ENCODE measurements around the gene OR13C9.
"Not testable (repeated sequence)": the region's sequence is repeated elsewhere in the genome, so short reads cannot be mapped to it uniquely, and the experiment has no call there.

Gene OR13C9, protein sequence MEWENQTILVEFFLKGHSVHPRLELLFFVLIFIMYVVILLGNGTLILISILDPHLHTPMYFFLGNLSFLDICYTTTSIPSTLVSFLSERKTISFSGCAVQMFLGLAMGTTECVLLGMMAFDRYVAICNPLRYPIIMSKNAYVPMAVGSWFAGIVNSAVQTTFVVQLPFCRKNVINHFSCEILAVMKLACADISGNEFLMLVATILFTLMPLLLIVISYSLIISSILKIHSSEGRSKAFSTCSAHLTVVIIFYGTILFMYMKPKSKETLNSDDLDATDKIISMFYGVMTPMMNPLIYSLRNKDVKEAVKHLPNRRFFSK
- total RNA-seq: 0 reads per million in 4 experiments

DNA sequence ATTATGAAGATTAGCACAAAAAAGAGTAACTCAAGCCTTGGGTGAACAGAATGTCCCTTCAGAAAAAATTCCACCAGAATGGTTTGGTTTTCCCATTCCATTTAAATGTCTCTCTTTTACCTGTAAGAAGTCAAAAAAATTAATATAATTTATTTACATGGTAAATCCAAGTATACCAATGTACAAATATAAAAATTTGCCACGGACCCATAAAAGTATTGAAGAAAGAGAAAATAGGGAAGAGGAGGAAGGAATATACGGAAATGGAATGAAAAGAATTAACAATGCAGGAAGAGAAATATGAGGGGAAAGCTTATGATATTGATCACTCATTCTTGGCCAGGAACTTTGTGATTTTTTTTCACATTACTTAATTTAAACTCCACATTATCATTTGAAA lies at the start of gene OR13C9:
TSS of gene OR13C9 (minus strand) at position 101 of the 400 bp plus-strand sequence. CDS start at position 101, 0 bp downstream.
- no peak for DNase-seq

DNA sequence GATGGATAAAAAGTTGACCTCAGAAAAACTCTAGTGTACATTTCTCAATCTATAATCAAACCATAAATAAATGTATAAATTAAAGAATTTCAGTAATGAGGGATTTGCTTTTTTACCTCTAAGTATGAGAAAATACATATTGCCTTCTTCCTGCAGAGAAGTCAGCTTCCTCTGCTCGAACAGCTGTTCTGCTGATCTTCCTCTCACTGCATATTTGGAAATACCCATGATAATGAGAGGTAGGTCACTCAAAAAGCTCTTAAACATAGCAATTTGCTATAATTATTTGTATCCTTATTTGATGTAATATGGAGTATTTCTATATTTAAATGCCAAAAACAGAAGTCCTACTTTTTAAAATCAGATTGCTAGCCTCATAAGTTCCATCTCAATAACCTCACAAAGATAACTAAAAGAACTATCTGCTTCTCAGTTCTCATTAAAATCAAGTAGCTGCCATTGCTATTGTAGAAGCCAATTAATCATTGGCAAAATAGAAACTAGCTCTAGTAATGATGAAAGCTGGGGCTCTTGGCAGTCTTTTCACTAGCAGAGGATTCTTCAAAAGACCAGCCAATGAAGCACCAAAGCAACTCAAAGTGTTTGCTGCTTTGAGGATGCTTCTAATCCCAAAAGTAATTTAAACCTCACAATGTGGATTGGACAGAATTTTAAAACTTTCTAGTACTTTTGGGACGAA lies 40.6 kb upstream of the OR13C9 start:
- DNase-seq: no peak

DNA sequence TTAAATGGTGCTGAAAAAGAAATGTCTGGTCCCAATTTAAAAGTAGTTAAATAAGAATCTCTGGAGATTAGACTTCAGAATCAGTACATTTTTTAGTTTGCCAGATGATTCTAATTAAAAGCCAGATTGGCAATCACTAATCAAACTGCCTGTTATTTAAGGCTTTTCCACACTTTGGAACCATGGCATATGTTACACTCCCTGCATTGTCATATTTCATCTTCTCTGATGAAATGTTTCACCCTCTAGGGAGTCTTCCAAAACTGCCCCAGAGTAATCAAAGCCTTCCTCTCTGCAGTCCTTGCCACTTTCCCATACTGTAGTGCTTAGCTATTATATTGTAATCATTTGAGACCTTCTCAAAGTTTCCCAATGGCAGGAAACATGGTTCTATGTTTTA lies 17.5 kb upstream of the OR13C9 start:
- no peak for DNase-seq

DNA sequence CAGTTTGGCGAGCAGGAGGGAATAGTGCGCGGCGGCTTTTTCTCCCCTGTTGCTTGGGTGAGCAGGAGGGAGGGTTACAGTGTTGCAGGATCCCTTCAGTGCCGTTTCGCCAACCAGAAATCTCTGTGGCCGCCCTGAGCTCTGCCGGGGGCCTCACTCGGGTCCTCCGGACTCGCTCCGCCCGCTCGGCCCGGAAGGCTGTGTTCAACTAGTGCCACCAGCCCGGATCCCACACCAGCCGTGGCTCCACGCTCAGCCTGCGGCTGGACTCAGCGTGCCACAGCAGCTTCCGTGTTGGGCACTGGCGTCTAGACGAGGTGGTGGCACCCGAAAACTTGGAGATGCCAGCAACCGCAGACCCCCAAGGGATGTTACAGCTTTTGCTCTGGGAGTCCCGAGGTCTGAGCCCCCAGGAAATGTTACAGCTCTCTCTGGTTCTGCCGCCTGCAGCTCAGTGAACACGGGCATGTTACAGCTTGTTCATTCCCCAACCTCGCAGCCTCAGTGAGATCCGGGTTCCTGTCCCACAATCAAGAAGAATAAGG lies 16.0 kb upstream of the OR13C9 start:
- no peak for DNase-seq

DNA sequence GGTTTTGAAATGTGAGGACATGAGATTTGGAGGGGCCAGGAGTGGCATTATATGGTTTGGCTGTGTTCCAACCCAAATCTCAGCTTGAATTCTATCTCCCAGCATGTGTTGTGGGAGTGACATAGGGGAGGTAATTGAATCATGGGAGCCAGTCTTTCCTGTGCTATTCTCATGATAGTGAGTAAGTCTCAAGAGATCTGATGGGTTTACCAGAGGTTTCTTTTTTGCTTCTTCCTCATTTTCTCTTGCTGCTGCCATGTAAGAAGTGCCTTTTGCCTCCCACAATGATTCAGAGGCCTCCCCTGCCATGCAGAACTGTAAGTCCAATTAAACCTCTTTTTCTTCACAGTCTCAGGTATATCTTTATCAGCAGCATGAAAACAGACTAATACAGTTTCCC lies 8.0 kb upstream of the OR13C9 start:
- DNase-seq: not testable (repeated sequence)

DNA sequence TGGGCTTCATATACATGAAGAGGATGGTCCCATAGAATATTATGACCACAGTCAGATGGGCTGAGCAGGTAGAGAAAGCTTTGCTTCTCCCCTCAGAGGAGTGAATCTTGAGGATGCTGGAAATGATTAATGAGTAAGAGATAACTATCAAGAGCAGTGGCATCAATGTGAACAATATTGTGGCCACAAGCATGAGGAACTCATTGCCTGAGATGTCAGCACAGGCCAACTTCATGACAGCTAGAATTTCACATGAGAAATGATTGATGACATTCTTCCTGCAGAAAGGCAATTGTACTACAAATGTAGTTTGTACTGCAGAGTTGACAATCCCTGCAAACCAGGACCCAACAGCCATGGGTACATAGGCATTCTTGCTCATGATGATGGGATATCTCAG lies 586 bp downstream of the OR13C9 start:
- no peak for DNase-seq

DNA sequence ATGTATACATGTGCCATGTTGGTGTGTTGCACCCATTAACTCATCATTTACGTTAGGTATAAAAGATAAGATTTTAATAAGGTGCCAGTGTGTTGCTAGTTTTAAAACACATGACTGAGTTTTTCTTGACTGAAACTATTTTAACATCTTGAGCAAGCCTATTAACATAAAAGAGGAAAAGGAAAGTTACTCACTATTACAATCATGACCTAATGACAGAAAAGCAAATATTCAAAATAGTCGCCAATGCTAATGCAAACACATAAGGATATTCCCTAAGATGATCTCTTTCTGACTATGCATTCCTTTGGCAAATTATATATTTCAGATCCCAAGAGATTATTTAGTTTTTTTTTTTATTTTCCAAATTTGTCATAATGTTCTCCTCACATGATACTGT lies 6.8 kb downstream of the OR13C9 start:
- DNase-seq: no peak

DNA sequence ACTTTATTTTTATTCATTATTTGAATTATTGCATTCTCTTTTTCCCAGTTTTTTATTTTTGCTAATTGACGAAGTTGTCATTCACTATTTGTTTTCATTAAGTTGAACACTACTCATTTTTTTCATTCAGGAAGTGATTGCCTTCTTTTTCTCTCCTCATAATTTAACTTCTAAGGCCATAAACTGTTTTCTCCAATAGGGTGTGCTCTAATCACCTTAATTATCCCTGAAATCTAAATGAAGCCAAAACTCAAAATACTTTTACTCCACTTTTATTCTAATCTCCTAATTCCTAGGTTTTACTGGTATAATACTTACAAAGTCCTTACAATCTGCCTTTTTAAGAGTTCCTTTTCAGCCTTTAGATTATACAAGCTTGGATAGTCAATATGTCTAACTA lies 9.7 kb downstream of the OR13C9 start:
- DNase-seq: no peak

DNA sequence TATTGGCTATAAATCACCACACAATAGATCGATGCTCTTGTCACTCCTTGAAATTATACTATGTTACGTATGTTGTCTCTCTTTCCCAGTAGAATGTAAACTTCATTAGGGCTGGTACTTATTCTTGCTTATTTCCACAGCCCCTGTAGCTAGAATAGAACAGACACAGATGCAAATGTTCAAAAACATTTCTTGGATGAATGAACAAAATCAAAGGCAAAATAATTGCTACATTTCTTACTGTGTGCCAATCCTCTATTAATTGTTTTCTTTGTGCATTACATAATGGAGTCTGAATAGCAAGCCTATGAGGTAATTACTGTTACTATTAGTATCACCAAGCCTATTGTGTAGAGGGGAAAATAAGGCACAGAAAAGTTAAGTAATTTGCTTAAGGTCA lies 11.9 kb downstream of the OR13C9 start:
- DNase-seq: no peak

DNA sequence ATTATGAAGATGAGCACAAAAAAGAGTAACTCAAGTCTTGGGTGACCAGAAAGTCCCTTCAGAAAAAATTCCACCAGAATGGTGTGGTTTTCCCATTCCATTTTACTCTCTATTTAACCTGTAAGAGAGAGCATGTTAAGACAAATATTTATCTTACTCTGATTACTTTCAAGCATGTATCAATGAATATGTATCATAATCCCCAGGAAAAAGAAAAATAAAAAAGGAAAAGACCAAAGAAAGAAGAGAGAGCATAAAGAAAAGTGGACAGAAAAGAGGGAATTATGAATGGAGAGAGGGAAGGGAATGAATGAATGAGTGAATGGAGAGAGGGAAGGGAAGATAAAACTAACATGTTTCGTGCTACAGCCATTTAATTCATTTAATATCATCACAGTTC lies 12.5 kb downstream of the OR13C9 start, which contains the start of gene OR13C2:
TSS of gene OR13C2 (minus strand) at position 101 of the 400 bp plus-strand sequence. CDS start at position 101, 0 bp downstream.
- not testable (repeated sequence) for DNase-seq

DNA sequence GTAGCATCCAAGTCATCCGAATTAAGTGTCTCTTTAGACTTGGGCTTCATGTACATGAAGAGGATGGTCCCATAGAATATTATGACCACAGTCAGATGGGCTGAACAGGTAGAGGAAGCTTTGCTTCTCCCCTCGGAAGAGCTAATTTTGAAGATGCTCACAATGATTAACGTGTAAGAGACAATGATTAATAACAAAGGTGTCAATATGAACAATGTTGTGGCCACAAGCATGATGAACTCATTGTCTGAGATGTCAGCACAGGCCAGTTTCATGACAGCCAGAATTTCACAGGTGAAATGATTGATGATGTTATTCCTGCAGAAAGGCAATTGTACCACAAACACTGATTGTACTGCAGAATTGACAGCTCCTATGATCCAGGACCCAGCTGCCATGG lies 13.2 kb downstream of the OR13C9 start:
- DNase-seq: no peak

DNA sequence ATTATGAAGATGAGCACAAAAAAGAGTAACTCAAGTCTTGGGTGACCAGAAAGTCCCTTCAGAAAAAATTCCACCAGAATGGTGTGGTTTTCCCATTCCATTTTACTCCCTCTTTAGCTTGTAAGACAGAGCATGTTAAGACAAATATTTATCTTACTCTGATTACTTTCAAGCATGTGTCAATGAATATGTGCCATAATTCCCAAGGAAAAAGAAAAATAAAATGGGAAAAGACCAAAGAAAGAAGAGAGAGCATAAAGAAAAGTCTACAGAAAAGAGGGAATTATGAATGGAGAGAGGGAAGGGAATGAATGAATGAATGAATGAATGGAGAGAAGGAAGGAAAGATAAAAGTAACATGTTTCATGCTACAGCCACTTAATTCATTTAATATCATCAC lies 18.7 kb downstream of the OR13C9 start, which contains the start of gene OR13C5:
TSS of gene OR13C5 (minus strand) at position 101 of the 400 bp plus-strand sequence. CDS start at position 101, 0 bp downstream.
- not testable (repeated sequence) for DNase-seq

DNA sequence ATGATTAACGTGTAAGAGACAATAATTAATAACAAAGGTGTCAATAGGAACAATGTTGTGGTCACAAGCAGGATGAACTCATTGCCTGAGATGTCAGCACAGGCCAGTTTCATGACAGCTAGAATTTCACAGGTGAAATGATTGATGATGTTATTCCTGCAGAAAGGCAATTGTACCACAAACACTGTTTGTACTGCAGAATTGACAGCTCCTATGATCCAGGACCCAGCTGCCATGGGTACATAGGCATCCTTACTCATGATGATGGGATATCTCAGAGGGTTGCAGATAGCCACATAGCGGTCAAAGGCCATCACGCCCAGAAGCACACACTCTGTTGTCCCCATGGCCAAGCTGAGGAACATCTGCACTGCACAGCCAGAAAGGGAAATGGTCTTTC lies 19.3 kb downstream of the OR13C9 start:
- not testable (repeated sequence) for DNase-seq

DNA sequence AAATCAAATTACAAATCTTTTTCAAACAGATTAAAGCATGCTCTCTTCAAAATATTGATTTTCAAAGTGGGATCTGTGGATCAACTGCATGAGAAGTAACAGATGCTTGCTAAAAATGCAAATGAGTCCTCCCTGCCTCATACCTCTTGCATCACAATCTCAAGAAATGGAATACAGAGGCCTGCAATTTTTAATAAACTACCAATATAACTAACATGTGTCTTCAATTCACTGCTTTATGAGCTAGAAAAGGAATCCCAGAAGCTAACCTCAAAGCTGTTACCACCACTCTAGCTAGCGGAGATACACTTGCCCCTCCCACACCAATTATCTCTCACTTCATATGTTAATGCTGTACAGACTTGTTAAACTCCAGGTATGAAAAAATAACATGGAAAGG lies 28.4 kb downstream of the OR13C9 start:
- DNase-seq: no peak

DNA sequence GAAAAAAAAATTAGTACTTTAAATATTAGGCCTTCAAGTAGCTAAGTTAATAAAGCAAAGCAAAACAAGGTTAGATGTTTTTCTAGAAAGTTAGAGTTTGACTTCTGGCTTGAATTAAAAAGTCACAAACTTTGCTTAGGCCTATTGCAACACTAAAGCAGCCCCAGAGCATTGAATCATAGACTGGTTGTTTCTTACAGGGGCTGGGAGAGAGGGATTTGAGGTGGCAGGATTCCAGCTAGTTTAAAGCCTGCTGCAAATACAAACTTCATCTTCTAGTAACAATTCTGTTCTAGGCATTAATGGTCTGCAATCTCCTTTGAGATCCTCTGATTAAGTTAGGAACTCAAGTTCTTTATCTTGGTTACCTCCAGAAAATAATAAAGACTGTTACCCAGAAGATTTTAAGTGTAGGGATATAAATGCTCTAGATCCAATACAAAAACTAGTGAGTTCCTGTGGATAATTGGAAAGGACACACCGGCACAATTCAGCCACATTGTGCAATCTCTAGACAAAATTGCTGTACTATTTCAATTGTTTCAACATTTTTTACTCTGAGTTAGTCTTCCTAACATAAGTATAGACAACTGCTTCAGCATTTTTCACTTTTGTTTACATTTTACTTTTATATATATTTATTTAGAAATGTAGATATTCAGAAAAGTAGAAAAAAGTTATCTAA lies 31.4 kb downstream of the OR13C9 start:
- DNase-seq: no peak

DNA sequence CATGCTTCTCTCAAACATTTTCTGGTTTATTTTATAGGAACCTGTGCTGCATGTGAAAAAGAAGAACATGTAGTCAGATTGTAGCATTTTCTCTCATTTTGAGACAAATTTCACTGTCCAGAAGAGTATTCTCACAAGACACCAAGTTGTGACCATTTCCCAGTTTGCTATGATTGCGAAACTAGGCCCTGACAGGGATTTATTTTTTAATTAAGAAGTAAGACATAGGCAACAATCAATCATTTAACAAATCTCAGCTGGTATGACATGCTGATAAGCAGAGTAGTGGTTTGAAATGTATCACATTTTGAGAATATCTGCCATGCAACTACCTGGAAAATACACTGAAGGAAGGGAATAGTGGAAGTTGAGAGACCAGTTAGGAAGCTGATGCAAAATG lies 37.4 kb downstream of the OR13C9 start:
- no peak for DNase-seq

DNA sequence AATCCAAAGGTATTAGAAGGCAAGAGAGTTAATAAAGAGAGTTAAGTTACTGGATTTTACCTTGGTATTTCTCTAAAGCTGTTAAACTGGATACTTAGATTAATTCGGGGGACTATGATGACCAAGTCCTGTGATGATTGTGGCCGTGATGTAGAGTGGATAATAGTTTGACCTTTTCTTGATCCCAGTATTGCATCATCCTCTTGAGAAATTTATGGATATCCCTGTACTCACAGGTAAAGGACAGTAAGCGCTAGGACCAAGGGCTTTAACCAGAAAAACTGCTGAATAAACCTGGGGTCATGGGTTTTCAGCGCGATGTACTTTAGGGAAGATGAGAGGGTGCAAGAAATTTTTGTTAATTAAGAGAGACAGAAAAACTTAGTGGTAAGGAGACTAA lies 40.7 kb downstream of the OR13C9 start:
- DNase-seq: no peak

DNA sequence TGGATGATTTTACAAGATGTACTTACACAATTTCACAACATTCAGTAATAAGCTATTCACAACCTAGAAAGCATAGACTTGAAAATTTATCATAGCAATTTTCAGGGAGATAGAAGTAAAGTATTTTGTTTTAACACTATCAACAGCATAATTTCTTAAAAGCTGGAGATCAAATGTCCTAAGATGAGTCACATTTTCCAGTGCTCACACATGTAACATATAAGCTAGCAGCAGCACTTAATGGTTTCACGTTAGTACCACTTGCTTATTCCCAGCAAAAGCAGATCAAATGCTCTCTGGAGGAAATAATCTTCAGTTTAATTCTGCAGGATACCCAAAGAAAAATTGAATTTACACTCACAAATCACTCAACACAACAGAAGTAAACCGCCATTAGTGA lies 42.5 kb downstream of the OR13C9 start:
- no peak for DNase-seq

DNA sequence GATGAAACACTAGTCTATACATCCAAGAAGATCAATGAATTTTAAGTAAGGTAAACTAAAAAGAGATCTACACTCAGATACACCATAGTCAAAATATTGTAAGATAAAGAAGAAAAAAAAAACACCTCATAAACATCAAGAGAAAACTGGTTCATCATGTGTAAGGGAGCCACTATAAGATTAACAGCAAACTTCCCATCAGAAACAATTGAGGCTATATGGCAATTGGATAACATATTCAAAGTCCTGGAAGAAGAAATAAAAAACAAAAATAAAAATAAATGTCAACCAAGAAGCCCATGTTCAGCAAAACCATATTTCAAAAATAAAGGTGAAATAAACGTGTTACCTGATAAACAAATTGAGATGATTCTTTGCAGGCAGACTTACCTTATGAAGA lies 45.4 kb downstream of the OR13C9 start:
- DNase-seq: no peak

DNA sequence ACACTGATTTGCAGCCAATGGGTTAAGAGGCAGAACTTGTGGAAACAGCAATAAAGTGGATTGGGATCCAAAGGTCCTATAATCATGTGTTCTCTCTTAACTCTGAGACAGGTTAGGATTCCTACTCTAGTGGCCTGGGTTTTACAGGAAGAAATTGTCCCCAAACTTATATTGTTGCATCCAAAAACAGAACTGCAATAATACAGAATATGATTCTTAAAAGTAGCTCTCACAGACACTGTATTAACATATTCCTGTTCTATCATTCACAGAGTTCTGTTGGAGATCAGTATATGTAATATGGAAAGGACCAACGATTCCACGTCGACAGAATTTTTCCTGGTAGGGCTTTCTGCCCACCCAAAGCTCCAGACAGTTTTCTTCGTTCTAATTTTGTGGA lies 49.1 kb downstream of the OR13C9 start, which contains the start of gene OR13C8:
TSS of gene OR13C8 (plus strand) at position 301 of the 400 bp plus-strand sequence. CDS start at position 301, 0 bp downstream.
- no peak for DNase-seq
